Endodermal cell (in vitro differentiated cells): ENCODE results near the gene PIGB. TPM values are rescaled to one million over a fixed set of nuclear protein-coding genes. Genes with fewer than 3 reads are reported as not detected.

ENCODE experiments used
- DNase-seq: peaks from one replicate; pipeline ENCODE4 v3.0.0-alpha.2; 2017
- H3K27ac ChIP-seq: 2 replicates; pipeline ENCODE4 v1.5.1; 2013; ENCODE audit warnings: mild to moderate bottlenecking, low read depth, low read length, moderate library complexity
- H3K27me3 ChIP-seq: 2 replicates; pipeline ENCODE4 v1.6.1; 2013; ENCODE audit warnings: mild to moderate bottlenecking, low read length, moderate library complexity; ENCODE audit not compliant: insufficient read depth, control insufficient read depth, poor library complexity, severe bottlenecking
- H3K36me3 ChIP-seq: 2 replicates; pipeline ENCODE4 v1.7.0; 2013; ENCODE audit warnings: mild to moderate bottlenecking, low read length, moderate library complexity; ENCODE audit not compliant: control insufficient read depth, insufficient read depth
- H3K4me1 ChIP-seq: one replicate; pipeline ENCODE4 v1.7.0; 2013; ENCODE audit warnings: low read length; ENCODE audit not compliant: control insufficient read depth, insufficient read depth
- H3K4me3 ChIP-seq: 2 replicates; pipeline ENCODE4 v1.5.1; 2013; ENCODE audit warnings: mild to moderate bottlenecking, low read length, moderate library complexity
- H3K9ac ChIP-seq: 2 replicates; pipeline ENCODE4 v1.6.1; 2013; ENCODE audit warnings: mild to moderate bottlenecking, low read length, moderate library complexity; ENCODE audit not compliant: poor library complexity, severe bottlenecking; ENCODE audit errors: extremely low read depth
- H3K9me3 ChIP-seq: 2 replicates; pipeline ENCODE4 v1.6.1; 2013; ENCODE audit warnings: mild to moderate bottlenecking, low read length, moderate library complexity; ENCODE audit not compliant: control insufficient read depth
- H3K27ac Mint-ChIP-seq: 2 replicates; pipeline ENCODE4 v1.8.0; 2020; ENCODE audit warnings: mixed read lengths
- H3K27me3 Mint-ChIP-seq: 2 replicates; pipeline ENCODE4 v1.8.0; 2021; ENCODE audit warnings: mild to moderate bottlenecking, mixed read lengths; ENCODE audit not compliant: insufficient read depth
- H3K36me3 Mint-ChIP-seq: 2 replicates; pipeline ENCODE4 v1.8.0; 2020; ENCODE audit warnings: low read depth, mixed read lengths
- H3K4me1 Mint-ChIP-seq: 2 replicates; pipeline ENCODE4 v1.8.0; 2020; ENCODE audit warnings: mixed read lengths
- H3K4me3 Mint-ChIP-seq: 2 replicates; pipeline ENCODE4 v1.8.0; 2020; ENCODE audit warnings: mild to moderate bottlenecking, moderate library complexity, mixed read lengths
- H3K9me3 Mint-ChIP-seq: 2 replicates; pipeline ENCODE4 v1.8.0; 2020; ENCODE audit warnings: mild to moderate bottlenecking, mixed read lengths
- CTCF ChIP-seq: fragments of 200-600 bp; sonication (generic); conservative IDR thresholded peaks from 2 replicates; pipeline ENCODE4 v1.5.0; 2021; ENCODE audit warnings: antibody characterized with exemption, mild to moderate bottlenecking
- WGBS, 2 experiments: methylation state at CpG; one replicate each; pipeline versions ENCODE4 v1.1.5 to v1.1.7; 2013; ENCODE audit warnings: missing lambda C conversion rate in 2 of 2, mixed read lengths in 1 of 2; ENCODE audit not compliant: insufficient coverage in 1 of 2, insufficient read length in 1 of 2; 5-methylcytosine and 5-hydroxymethylcytosine counted together
- total RNA-seq, 2 donors: library from RNA; stranded (reverse); fragmentation: NEBNext Ultra II Directional in 1 of 2; extraction: Animal tissue kit (Norgen Biotek cat#: 25700) in 1 of 2; gene quantifications; 2 replicates in 1 of 2; 3 replicates in 1 of 2; pipeline ENCODE4 v1.2.1, GENCODE V29; 2021

Gene PIGB
- total RNA-seq, 2 donors from 2014 or later, result 9.3 to 9.4 TPM

DNA sequence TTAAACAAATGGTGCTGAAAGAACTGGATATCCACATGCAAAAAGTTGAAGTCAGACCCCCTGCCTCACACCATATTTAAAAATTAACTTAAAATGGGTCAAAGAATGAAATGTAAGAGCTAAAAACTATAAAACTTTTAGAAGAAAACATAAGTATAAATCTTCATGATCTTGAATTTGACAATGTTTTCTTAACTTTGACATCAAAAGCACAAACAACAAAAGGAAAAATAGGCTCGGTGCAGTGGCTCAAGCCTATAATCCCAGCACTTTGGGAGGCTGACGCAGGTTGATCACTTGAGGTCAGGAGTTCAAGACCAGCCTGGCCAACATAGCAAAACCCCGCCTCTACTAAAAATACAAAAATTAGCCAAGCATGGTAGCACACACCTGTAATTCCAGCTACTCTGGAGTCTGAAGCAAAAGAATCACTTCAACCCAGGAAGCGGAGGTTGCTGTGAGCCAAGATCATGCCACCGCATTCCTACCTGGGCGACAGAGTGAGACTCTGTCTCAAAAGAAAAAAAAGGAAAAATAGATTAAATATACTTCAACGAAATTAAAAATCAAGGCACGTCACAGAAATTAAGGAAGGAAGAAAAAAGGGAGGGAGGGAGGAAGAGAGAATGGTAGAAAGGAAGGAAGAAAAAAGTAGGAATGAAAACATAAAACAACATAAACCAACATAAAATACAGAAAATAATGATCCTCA lies 30.9 kb upstream of the PIGB start:
- no peaks in the 10 kb centered on the region for H3K27me3 ChIP-seq
- no peak overlapping the region for H3K27ac Mint-ChIP-seq
- H3K4me3 ChIP-seq, result peak overlapping the region; percentile 91

DNA sequence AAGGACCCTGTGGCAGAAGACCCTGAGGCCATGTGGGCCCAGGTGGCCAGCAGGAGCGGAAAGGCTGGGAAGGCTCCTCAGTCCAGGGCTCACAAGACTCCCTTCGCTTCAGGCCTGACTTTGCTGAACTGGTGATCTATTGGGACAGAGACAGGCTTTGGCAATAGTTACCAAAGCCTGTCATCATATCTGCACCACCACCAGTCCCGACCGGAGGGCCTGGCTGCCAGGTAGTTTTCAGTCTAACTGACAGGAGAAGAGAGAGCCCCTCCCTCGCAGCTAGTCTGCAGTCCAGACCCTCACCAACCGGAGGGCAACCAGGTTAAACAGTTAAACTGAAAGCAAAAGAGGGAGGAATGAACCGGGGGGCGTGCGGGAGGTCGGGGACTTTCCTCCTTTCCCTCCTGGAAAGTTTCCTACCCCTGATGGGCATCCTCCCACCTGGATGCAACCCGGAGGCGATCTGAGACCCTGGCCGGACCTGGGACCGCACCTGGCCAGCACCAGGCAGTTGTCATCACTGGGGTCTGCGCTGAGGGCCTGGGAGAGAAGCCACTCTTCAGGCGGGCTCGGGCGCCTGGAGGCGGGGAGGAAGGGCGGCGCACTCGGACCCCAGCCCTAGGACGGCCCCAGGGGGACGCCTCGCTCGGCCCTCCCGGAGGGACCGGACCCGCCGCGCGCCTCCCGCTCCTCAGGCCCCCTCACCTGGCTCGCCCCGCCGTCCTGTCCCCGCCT lies 29.8 kb upstream of the PIGB start:
- H3K9me3 Mint-ChIP-seq, result no peaks in the 10 kb centered on the region
- Histone ChIP-seq H3K4me3 (peak overlapping the region; percentile 91), H3K36me3 (no peaks in the 10 kb centered on the region), H3K9ac (peak overlapping the region; percentile 68), H3K4me1 (no peaks in the 10 kb centered on the region), H3K9me3 (no peaks in the 10 kb centered on the region), H3K27ac (no peak overlapping the region), H3K27me3 (no peaks in the 10 kb centered on the region)
- 6 to 10% methylated on average over 19 to 37 of the region's 37 CpGs for WGBS, 2 experiments
- no peaks in the 10 kb centered on the region for H3K27me3 Mint-ChIP-seq
- peak overlapping the region; percentile 69 for H3K4me3 Mint-ChIP-seq
- peak; percentile 83 for DNase-seq
- no peak overlapping the region for H3K27ac Mint-ChIP-seq
- H3K4me1 Mint-ChIP-seq, result peaks cover 8% of the 10 kb centered on the region
- TF ChIP-seq CTCF, result no peak
- no peaks in the 10 kb centered on the region for H3K36me3 Mint-ChIP-seq

More for the DNA sequence above, 30.9 kb upstream of the PIGB start:
- H3K27me3 Mint-ChIP-seq, result no peaks in the 10 kb centered on the region
- no peaks in the 10 kb centered on the region for H3K36me3 ChIP-seq
- no peaks in the 10 kb centered on the region for H3K36me3 Mint-ChIP-seq
- DNase-seq, result no peak
- TF ChIP-seq CTCF, result no peak
- H3K9ac ChIP-seq, result no peak overlapping the region
- peaks cover 10% of the 10 kb centered on the region for H3K4me1 Mint-ChIP-seq
- 96 to 99% methylated on average over 7 to 8 of the region's 8 CpGs for WGBS, 2 experiments
- no peak overlapping the region for H3K27ac ChIP-seq
- no peaks in the 10 kb centered on the region for H3K9me3 ChIP-seq
- H3K4me3 Mint-ChIP-seq, result peak overlapping the region; percentile 69
- H3K9me3 Mint-ChIP-seq, result no peaks in the 10 kb centered on the region
- peaks cover 4% of the 10 kb centered on the region for H3K4me1 ChIP-seq

DNA sequence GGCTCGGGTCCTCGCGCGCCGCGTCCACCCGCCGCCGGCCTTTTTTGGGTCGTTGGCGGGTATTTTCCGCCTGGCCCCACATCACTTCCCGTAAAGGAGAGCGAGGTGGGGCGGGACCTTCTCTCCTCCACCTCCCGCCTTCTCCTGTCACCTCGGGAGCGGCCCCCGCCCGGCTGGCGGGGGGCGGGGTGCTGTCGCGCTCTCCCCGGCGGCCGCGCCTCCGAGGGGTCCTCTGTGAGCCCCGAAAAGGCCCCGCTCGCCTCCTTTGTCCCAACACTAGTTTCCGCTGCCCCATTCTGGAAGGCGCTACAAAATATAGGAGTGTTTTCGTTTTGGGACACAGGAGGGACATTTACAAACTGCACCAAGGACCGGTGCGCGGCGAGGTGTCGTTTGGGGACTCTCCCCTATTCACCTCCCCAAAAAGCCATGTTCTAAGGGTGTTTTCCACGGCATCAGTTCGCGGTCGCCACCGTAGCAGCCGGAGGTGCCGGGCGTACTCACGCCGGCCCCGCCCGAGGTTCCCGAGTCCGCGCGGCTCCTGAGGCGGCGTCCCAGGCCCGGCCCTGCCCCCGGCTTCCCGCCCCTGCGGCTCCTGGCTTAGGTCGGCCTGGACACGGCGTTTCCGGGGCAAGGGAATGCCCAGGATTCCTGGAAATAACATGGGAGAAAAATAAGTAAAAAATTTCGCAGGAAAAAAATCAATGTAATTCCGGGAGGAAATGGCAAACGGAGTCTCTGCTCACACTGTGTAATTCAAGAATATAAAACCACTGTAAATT lies 29.1 kb upstream of the PIGB start, which contains the start of gene RAB27A:
Gene RAB27A, minus strand, starts transcription at position 68 of the 782 bp plus-strand sequence. CDS start 54,879 bp downstream, outside the sequence.
- Histone ChIP-seq H3K36me3 (no peaks in the 10 kb centered on the region), H3K27ac (no peak within 1 kb of the TSS), H3K4me1 (no peaks in the 10 kb centered on the region), H3K9ac (peak within 1 kb of the TSS; percentile 68), H3K4me3 (peak within 1 kb of the TSS; percentile 91), H3K9me3 (no peaks in the 10 kb centered on the region), H3K27me3 (no peaks in the 10 kb centered on the region)
- WGBS, 2 experiments, result 0% methylated on average over 7 to 69 of the region's 69 CpGs
- Mint-ChIP-seq H3K27ac (peak within 1 kb of the TSS; percentile 78), H3K4me3 (peak within 1 kb of the TSS; percentile 69), H3K27me3 (no peaks in the 10 kb centered on the region), H3K4me1 (peaks cover 8% of the 10 kb centered on the region), H3K36me3 (no peaks in the 10 kb centered on the region), H3K9me3 (no peaks in the 10 kb centered on the region)
- no peak for TF ChIP-seq CTCF
- DNase-seq, result peak; percentile 90
